Motor neuron (in vitro differentiated cells): Measurements from ENCODE around the gene POLRMT. TPM values are rescaled to one million over a fixed set of nuclear protein-coding genes. Genes with fewer than 3 reads are reported as not detected.
"Not testable (repeated sequence)": the region's sequence is repeated elsewhere in the genome, so short reads cannot be mapped to it uniquely, and the experiment has no call there.

ENCODE experiments used
- ATAC-seq, 8 experiments: fragments of 200-7000 bp; cut with Tn5 transposase; replicated peaks in 6 of 8; 2 replicates each; pipeline ENCODE4 v1.8.0; 2021; ENCODE audit warnings: mild to moderate bottlenecking in 8 of 8, moderate library complexity in 8 of 8
- H3K27ac ChIP-seq, 2 donors: fragments of 250-450 bp; sonication (Bioruptor Pico); 2 replicates each; pipeline ENCODE4 v1.9.0; 2021; ENCODE audit warnings: antibody characterized with exemption in 2 of 2, mild to moderate bottlenecking in 2 of 2, moderate library complexity in 1 of 2
- H3K4me1 ChIP-seq, 2 donors: fragments of 250-450 bp; sonication (Bioruptor Pico); replicated peaks in 1 of 2; 2 replicates each; pipeline ENCODE4 v1.6.1; 2021; ENCODE audit warnings: antibody characterized with exemption in 2 of 2, mild to moderate bottlenecking in 2 of 2, moderate library complexity in 1 of 2
- H3K4me3 ChIP-seq, 5 donors: fragments of 250-450 bp; sonication (Bioruptor Pico); 2 replicates each; pipeline ENCODE4 v1.9.0; 2021; ENCODE audit warnings: antibody characterized with exemption in 5 of 5, mild to moderate bottlenecking in 5 of 5, moderate library complexity in 4 of 5
- WGBS, 10 experiments: fragments of 450-650 bp; shearing (Covaris generic); methylation state at CpG; one replicate each; pipeline ENCODE4 v1.0.0; 2022; 5-methylcytosine and 5-hydroxymethylcytosine counted together
- in situ Hi-C, 9 experiments: fragments of 400-800 bp; cut with MboI; loops; one replicate each; pipeline ENCODE4 v1.15.0; 2021; ENCODE audit warnings: low sequenced_read_pairs in 9 of 9, low pct_unique_long_range_greater_than_20kb in 2 of 9; ENCODE audit not compliant: unreplicated experiment in 9 of 9
- total RNA-seq, 8 experiments: library from RNA; unstranded; fragments of 300-600 nt; gene quantifications; 2 replicates each; pipeline versions ENCODE4 v1.2.3 to v1.2.4, GENCODE V29; 2022

The POLRMT gene
- total RNA-seq, 8 experiments from 2014 or later, result 18.3 to 56.9 (median 33.5) TPM

DNA sequence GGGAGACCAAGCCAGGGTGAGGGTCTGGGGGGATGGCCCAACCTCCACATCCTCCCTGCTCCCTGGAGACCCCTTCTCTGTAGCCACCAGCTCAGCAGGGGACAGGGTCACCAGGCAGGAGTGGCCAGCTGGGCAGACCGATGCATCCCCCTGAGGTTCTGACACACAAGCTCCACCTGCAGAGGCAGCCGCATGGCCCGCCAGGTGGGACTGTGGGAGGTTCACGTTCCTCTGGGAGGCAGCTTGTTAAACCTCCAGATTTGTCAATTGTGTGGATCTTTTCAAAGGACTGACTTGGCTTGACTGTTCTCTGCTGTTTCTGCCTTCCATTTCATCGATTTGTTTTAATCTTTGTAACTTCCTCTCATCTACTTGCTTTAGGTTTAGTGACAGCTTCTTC, 8.1 kb downstream of the POLRMT start:
- no peak for ATAC-seq
- Histone ChIP-seq H3K4me3 (no peak overlapping the region), H3K27ac (no peak overlapping the region), H3K4me1 (peaks cover 0 to 7% of the 10 kb centered on the region in 2 donors)
- in situ Hi-C loops, result no loop called here
- WGBS, 10 experiments, result 93 to 100% (median 100%) methylated on average over 1 to 4 of the region's 5 CpGs; no CpG with 5 or more reads in 5 of the 10 experiments

DNA sequence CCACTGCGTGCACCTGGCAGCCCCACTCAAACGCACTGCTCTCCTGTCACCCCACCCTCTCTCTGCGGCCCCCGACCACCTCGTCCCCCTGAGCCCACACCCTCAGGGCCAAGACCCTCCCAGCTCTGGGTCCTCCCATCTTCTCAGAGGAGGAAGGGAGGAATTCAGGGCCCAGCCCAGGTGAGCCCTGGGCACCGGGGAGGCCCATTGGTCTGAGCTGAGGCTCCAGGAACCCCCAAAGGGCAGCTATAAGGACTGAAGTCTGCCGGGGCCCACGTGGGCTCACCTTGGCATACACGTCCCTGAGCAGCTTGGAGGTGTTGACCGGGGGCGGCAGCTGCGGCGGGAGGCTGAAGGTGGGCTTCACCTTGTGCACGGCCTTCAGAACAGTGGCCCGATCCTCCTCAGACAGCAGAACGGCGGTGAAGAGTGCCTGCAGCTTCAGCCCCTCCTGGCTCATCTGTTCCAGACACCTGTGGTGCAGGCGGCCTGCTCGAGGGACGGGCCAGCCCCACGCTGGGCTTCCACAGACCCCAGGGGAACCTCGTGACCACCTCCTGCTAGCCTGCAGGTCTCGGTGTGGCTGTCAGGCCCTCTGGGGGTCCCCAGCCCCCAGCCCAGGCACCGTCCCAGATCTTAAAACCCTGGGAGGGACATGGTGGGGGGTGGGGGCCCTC, 8.8 kb downstream of the POLRMT start:
- 80 to 100% (median 90%) methylated on average over 1 to 3 of the region's 24 CpGs; no CpG with 5 or more reads in 7 of the 10 experiments for WGBS, 10 experiments
- Histone ChIP-seq H3K4me1 (peaks cover 0 to 7% of the 10 kb centered on the region in 2 donors), H3K27ac (no peak overlapping the region), H3K4me3 (no peak overlapping the region)
- peak in 5 of 8 experiments; percentile 4 to 11 (median 8) for ATAC-seq
- in situ Hi-C loops, result no loop called here

DNA sequence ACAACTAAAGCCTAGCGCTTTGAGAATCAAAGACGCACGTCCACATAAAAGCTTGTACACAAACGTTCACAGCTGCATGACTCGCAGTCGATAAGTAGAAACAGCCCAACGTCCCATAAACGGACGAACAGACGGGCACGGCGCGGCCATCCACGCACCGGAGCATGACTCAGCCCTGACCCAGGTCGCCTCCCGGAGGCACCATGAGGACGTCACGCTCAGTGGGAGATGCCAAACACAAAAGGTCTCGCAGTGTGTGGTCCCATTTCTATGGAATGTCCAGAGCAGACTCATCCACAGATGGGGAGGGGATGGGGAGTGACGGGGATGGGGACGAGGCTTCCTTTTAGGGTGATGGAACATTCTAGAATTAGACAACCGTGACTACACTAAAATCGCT, 9.4 kb downstream of the POLRMT start:
- H3K27ac ChIP-seq, result no peak overlapping the region
- 43 to 90% (median 74%) methylated on average over 1 to 16 of the region's 24 CpGs; no CpG with 5 or more reads in 3 of the 10 experiments for WGBS, 10 experiments
- ATAC-seq, result peak in 5 of 8 experiments; percentile 71 to 87 (median 81)
- peaks cover 0 to 7% of the 10 kb centered on the region in 2 donors for H3K4me1 ChIP-seq
- in situ Hi-C loops, result no loop called here
- no peak overlapping the region for H3K4me3 ChIP-seq

DNA sequence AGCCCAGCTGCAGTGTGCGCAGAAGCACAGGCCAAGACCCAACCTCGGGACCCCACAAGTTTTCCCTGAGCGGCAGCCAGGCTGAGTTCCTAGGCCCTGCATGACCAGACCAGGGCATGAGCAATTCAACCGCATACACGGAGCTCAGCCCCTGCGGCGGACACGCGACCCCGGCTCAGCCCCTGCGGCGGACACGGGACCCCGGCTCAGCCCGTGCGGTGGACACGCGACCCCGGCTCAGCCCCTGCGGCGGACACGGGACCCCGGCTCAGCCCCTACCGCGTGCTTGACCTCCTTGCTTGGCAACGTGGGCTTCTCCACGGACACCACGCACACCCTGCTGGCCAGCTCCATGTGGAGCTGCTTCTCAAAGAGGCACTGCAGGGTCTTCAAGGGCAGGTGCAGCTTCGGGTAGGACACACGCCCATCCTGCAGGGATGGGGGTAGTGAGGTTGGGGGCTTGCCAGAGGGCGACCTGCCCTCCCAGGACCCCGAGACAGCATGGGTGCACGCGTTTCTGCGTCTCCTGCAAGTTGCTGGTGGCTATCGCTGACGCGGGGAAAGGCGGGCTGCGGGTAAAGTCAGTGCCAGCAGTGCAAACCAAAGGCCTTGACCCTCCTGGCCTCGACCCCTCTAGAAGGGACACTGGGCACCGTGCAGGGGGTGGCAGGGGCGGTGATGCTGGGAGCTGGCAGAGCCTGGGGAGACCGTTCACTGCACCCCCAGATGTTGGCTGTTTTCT, 10.0 kb downstream of the POLRMT start:
- WGBS, 10 experiments, result 90 to 100% (median 100%) methylated on average over 1 to 3 of the region's 44 CpGs; no CpG with 5 or more reads in 7 of the 10 experiments
- no peak overlapping the region for H3K4me3 ChIP-seq
- no peak overlapping the region for H3K27ac ChIP-seq
- peak in 3 of 8 experiments; percentile 5 to 7 (median 6) for ATAC-seq
- in situ Hi-C loops, result no loop called here
- peaks cover 0 to 7% of the 10 kb centered on the region in 2 donors for H3K4me1 ChIP-seq

DNA sequence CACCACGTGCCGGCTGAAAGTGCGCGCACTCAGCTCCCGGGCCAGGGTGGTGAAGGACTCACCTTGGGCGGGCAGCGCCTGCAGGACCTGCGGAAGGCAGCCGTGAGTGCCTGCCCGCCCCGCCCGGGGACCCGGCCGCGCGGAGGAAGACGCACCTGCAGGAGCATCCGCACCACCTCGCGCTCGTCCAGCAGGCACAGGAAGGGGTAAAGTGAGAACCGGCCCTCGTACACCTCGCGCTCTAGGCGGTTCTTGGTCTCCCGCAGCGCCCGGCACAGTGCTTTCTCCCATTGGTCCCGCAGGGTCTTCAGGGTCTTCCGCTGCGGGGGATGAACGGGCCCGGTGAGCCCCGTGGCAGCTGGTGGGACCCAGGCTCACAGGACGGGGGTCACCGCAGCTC, 10.7 kb downstream of the POLRMT start:
- no peak overlapping the region for H3K27ac ChIP-seq
- H3K4me1 ChIP-seq, result peaks cover 0 to 7% of the 10 kb centered on the region in 2 donors
- 99 to 100% methylated on average over 1 to 13 of the region's 37 CpGs; no CpG with 5 or more reads in 8 of the 10 experiments for WGBS, 10 experiments
- no peak overlapping the region for H3K4me3 ChIP-seq
- no peak for ATAC-seq
- in situ Hi-C loops, result no loop called here

DNA sequence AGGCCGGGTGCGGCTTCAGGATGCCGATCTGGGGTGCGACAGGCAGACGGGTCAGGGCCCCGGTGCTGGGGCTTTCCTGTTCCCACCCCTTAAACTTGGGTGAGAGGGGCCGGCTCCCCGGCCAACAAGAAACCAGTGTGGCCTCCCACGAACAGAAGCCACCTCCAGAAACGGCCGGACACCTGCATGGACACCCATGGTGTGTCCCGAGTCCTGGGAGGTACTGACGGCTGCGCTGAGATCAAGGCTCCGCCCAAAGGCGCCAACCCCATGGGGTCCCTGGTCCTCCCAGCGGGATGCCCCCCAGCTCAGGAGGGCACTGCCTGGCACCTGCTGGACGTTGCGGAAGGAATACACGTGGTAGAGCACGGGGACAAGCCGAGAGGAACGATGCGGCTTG, 11.5 kb downstream of the POLRMT start:
- no peak overlapping the region for H3K4me3 ChIP-seq
- WGBS, 10 experiments, result 80 to 100% (median 100%) methylated on average over 2 to 4 of the region's 24 CpGs; no CpG with 5 or more reads in 7 of the 10 experiments
- peaks cover 0 to 7% of the 10 kb centered on the region in 2 donors for H3K4me1 ChIP-seq
- in situ Hi-C loops, result no loop called here
- ATAC-seq, result no peak
- H3K27ac ChIP-seq, result no peak overlapping the region

DNA sequence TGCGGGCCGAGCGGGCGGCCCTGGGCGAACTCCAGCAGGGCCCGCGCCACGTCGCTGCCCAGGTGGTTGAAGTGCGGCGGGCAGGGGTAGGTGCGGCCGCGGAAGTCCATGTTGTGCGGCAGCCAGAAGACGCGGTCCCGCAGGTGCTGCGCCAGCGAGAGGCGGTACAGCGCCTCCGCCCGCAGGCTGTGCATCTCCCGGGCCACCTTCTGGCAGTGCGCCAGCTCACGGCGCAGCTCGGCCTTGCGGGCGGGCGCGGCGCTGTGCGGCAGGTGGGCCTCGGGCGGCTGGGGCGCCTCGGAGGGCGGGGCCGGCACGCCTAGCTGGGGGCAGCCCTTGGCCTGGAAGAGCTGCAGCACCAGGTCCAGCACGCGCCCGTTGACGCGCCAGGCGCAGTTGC, 12.1 kb downstream of the POLRMT start:
- ATAC-seq, H3K4me3 ChIP-seq, in situ Hi-C loops, H3K4me1 ChIP-seq, H3K27ac ChIP-seq: not testable (repeated sequence)
- whole genome bisulfite sequencing, 10 experiments, result 100% methylated on average over 10 of the region's 48 CpGs; no CpG with 5 or more reads in 9 of the 10 experiments

DNA sequence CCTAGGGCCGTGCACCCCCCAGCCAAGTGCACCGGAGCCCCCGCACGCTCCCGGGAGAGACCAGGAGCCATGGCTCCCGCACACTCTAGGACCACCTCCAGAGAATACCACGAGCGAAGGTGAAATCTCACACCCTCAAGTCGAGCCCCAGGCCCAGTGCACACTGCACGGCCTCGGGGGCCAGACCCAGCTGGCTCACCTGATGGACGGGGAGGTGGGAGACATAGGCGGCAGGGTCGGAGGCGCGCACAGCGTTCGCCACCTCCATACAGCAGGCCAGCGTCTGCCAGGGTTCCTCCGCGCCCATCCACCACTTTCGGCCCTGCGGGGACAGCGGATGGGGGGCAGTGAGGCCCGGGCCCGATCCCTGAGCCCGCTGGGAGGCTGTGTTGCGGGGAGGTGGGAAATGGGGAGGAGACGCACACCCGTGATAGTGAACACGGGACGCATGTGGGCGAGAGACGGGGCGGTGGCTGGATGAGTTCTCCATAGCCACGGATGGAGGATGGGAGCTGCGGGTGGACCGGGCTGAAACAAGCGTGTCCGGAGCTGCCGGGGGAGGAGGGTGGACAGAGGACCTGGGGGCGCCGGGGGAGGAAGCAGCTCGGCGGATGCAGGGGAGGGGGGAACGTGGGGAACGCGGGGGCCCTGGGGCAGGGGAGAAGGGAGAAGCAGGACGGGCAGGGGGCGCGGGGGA, 13.0 kb downstream of the POLRMT start:
- in situ Hi-C loops, result no loop called here
- WGBS, 10 experiments, result no CpG with 5 or more reads among the region's 51 CpGs
- H3K27ac ChIP-seq, result no peak overlapping the region
- H3K4me3 ChIP-seq, result no peak overlapping the region
- ATAC-seq, result no peak
- peaks cover 3 to 9% of the 10 kb centered on the region in 2 donors for H3K4me1 ChIP-seq

DNA sequence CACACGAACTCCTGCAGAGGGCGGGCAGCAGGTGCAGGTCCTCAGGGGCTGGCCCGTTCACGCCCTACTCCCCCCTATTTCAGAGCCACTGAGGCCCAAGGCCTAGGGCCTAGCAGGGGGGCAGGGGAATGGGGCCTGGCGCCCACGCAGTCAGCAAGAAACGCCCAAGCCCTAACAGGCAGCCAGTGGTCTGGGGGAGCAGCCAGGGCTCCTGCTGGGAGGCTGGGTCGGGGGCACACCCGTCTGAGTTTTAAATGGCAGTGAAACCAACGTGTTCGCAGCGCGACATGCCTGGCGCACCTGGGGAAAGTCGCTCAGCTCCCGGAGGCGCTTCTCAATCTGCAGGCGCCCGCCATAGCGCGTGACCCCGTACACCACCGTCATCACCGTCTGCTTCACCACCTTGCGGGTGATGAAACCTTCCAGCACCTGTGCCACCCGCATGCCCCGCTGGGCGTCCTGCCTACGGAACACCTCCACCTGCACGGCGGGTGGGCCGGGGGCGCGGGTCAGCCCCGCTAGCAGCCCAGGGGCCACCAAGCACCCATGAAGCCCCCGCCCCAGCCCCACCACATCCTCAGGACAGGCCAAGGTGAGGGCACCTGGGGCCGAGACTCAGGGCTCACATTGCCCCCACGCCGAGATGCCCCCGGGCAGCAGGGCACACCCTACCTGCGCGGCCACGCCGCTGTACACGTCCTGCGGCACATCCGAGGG, 13.9 kb downstream of the POLRMT start:
- ATAC-seq, result no peak
- in situ Hi-C loops, result no loop called here
- H3K27ac ChIP-seq, result no peak overlapping the region
- H3K4me3 ChIP-seq, result no peak overlapping the region
- H3K4me1 ChIP-seq, result peaks cover 3 to 8% of the 10 kb centered on the region in 2 donors
- WGBS, 10 experiments, result 100% methylated on average over 3 of the region's 47 CpGs; no CpG with 5 or more reads in 9 of the 10 experiments

DNA sequence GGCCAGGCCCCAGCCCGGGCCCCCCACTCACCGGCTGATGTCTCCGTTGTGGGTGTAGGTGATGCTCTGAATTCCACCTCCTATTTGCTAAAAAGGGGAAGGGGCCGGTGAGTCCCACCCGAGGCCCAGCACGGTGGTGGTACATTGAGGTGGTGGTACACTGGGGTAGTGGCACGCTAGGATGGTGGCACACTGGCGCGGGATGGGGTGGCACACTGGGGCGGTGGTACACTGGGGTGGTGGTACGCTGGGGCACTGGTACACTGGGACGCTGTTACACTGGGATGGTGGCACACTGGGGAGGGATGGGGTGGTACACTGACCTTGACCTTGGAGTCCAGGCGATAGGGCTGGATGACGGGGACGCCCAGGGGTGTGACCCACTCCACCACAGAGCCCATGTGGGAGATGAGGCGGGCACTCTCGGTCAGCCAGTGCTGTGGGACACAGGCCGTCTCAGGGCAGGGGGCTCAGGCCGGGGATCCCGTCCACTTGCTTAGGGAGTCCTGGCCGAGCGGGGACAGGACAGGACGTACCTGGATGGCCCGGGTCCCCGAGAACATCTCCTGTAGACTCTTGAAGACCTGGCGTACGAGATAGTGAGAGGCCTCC, 14.6 kb downstream of the POLRMT start:
- H3K27ac ChIP-seq, result no peak overlapping the region
- 96% methylated on average over 12 of the region's 27 CpGs; no CpG with 5 or more reads in 9 of the 10 experiments for WGBS, 10 experiments
- H3K4me3 ChIP-seq, result no peak overlapping the region
- in situ Hi-C loops, result no loop called here
- no peak for ATAC-seq
- H3K4me1 ChIP-seq, result peaks cover 3 to 4% of the 10 kb centered on the region in 2 donors

DNA sequence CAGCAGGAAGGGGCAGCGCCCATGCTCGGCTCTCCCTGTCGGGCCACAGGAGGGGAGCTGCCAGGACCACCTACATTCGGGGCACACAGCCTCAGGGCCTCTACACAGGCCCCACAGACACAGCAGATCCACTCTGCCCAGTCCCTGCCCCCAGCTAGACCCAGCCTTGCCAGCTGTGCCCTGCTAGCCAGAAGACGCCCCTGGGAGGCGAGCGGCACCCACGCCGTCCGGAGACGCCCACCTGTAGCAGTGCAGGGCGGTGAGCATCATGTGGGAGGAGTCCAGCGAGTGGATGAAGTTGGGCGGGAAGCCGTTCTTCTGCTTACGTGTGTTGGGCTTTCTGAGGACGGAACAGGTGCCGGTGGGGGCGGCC, 15.1 kb downstream of the POLRMT start:
- in situ Hi-C loops, result no loop called here
- Histone ChIP-seq H3K4me3 (no peak overlapping the region), H3K27ac (no peak overlapping the region), H3K4me1 (peaks cover 2 to 3% of the 10 kb centered on the region in 2 donors)
- no peak for ATAC-seq
- 80 to 93% (median 92%) methylated on average over 1 to 3 of the region's 19 CpGs; no CpG with 5 or more reads in 7 of the 10 experiments for WGBS, 10 experiments

DNA sequence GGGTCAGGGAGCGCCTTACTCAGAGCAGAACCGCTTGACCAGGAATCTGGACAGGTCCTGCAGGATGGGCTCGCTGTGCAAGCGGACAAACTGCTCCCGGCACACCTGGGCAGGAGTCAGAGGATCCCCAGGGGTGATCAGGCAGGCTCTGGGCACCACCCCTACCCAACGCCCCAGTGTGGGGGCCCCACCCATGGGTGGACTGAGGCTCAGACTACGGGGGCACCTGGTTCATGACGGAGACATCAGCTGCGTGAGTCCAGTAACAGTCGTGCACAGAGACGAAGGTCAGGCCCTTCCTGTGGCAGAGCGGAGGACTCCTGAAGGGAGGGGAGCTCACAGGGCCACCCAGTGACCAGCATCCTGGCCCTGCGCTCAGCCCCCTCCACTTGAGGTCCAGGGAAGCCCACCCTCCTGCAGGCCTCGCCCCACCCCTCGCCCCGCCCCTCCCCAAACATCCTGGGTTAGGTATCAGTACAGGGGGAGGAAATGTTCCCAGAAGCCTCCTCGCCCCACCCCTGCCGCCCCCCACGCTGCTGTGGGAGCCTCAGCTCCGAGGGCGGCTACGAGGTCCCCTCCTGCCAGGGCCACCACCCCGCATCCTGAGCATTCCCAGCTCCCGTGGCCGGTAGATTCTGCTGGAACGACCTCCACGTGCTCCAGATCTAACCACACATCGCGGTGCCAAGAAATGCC, 15.6 kb downstream of the POLRMT start:
- in situ Hi-C loops, result no loop called here
- Histone ChIP-seq H3K4me1 (peaks cover 2 to 3% of the 10 kb centered on the region in 2 donors), H3K27ac (no peak overlapping the region), H3K4me3 (no peak overlapping the region)
- no peak for ATAC-seq
- 80 to 100% methylated on average over 2 to 3 of the region's 29 CpGs; no CpG with 5 or more reads in 8 of the 10 experiments for WGBS, 10 experiments
